ENCODE results near the gene ELFN1.

The ELFN1 gene

DNA sequence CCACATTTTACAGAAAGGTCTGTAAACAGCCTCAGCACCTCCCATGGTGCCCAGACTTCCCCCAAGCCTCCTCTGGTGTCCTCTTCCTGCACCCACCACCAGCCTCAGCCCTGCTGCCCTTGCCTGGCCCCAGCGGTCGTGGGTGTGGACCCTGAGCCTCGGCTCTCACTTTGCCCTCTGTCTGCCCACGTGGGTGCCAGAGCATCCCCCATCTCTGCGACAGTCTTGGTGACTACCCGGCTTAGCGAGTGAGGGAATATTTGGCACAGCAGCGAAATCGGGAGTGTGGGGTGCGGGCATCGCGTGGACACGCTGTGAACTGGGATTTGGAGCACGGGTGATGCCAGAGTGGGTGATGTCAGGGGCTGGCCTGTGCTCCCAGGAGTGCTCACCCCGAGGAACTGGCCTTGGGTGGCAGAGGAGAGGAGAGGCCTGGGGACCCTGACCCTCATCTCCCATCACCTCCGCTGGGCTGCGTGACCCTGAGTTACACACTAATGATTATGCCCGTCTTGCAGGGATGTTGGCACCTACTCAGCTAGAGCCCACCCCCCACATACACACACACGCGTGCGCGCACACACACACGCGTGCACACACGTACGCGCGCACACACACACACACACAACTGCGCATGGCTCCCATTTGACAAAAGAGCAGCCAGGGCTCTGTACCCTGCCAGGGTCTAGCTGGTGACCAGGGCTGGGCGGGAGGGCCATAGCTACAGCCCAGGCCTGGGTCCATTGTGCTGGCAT, 8.7 kb downstream of the ELFN1 start:
- Histone ChIP-seq H3K9ac (ENCODE audit: low read length) (no peak overlapping the region), H3K4me3 (ENCODE audit: insufficient read depth, low read length, poor library complexity, severe bottlenecking) (no peak overlapping the region), H2AFZ (ENCODE audit: low read depth, low read length, severe bottlenecking) (no peak overlapping the region), H3K27me3 (ENCODE audit: low read length) (no peaks in the 10 kb centered on the region), H3K4me2 (ENCODE audit: low read depth, low read length, poor library complexity, severe bottlenecking) (no peak overlapping the region), H3K9me3 (ENCODE audit: insufficient read depth, low read length) (peaks cover 13% of the 10 kb centered on the region; the same call in 1 of the 2 replicates), H3K27ac (ENCODE audit: low read depth, low read length) (no peak overlapping the region), H4K20me1 (ENCODE audit: low read depth, low read length) (no peaks in the 10 kb centered on the region), H3K9me2 (replicated peaks; ENCODE audit: insufficient read depth, low read length) (no peaks in the 10 kb centered on the region), H3F3A (ENCODE audit: insufficient read depth) (no peaks in the 10 kb centered on the region), H3K79me2 (ENCODE audit: insufficient read depth, low read length) (no peaks in the 10 kb centered on the region), H3K36me3 (ENCODE audit: low read length) (peaks cover 4% of the 10 kb centered on the region; the same call in 1 of the 2 replicates)
- TF ChIP-seq EZH2phosphoT487 (conservative IDR thresholded peaks at IDR 0.05; ENCODE audit: low read length), result no peak
- TF ChIP-seq, protein P1, sequence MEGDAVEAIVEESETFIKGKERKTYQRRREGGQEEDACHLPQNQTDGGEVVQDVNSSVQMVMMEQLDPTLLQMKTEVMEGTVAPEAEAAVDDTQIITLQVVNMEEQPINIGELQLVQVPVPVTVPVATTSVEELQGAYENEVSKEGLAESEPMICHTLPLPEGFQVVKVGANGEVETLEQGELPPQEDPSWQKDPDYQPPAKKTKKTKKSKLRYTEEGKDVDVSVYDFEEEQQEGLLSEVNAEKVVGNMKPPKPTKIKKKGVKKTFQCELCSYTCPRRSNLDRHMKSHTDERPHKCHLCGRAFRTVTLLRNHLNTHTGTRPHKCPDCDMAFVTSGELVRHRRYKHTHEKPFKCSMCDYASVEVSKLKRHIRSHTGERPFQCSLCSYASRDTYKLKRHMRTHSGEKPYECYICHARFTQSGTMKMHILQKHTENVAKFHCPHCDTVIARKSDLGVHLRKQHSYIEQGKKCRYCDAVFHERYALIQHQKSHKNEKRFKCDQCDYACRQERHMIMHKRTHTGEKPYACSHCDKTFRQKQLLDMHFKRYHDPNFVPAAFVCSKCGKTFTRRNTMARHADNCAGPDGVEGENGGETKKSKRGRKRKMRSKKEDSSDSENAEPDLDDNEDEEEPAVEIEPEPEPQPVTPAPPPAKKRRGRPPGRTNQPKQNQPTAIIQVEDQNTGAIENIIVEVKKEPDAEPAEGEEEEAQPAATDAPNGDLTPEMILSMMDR (IDR thresholded peaks at IDR 0.05; ENCODE audit: insufficient read depth, low read length, poor library complexity, severe bottlenecking), result no peak

DNA sequence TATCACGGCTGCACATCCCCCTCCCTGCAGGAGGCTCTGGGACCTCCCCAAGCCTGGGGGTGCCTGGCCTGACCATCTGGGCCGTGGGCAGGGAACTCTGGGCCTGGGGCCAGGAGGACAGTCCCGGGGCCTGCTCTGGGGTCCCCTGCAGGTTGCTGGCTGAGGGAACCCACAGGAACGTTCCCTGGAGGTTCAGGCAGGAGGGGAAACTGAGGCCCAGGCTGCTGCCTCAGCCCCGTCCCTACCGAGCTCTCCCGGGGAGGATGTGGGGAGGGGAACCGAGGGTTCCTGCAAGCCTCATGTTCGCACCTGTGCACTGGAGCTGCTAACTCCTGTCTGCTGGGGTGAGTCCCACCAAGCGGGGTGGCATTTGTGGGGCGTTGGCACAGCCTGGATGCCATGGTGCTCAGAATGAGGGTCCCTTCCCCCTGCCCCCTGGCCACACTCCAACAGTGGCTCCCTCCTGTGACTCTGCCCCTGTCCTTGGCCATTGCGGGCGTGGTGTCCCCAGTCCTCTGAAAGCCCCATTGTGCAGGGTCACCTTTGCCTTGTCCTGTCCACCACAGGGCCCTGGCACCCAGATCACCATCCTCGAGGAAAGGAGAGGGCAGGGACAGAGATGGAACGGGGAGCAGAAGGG, 9.4 kb downstream of the ELFN1 start:
- TF ChIP-seq, protein P1 (IDR thresholded peaks at IDR 0.05; ENCODE audit: insufficient read depth, low read length, poor library complexity, severe bottlenecking), result no peak
- no peak for TF ChIP-seq EZH2phosphoT487 (conservative IDR thresholded peaks at IDR 0.05; ENCODE audit: low read length)
- H4K20me1 ChIP-seq (ENCODE audit: low read depth, low read length), result no peaks in the 10 kb centered on the region
- no peak overlapping the region for H3K27ac ChIP-seq (ENCODE audit: low read depth, low read length)
- no peak overlapping the region for H3K4me3 ChIP-seq (ENCODE audit: insufficient read depth, low read length, poor library complexity, severe bottlenecking)
- no peak overlapping the region for H3K4me2 ChIP-seq (ENCODE audit: low read depth, low read length, poor library complexity, severe bottlenecking)
- peaks cover 19% of the 10 kb centered on the region; the same call in 1 of the 2 replicates for H3K9me3 ChIP-seq (ENCODE audit: insufficient read depth, low read length)
- H3F3A ChIP-seq (ENCODE audit: insufficient read depth), result no peaks in the 10 kb centered on the region
- no peaks in the 10 kb centered on the region for H3K9me2 ChIP-seq (replicated peaks; ENCODE audit: insufficient read depth, low read length)
- no peak overlapping the region for H3K9ac ChIP-seq (ENCODE audit: low read length)
- peaks cover 4% of the 10 kb centered on the region; the same call in 1 of the 2 replicates for H3K36me3 ChIP-seq (ENCODE audit: low read length)
- H3K79me2 ChIP-seq (ENCODE audit: insufficient read depth, low read length), result no peaks in the 10 kb centered on the region
- no peak overlapping the region for H2AFZ ChIP-seq (ENCODE audit: low read depth, low read length, severe bottlenecking)
- H3K27me3 ChIP-seq (ENCODE audit: low read length), result no peaks in the 10 kb centered on the region

DNA sequence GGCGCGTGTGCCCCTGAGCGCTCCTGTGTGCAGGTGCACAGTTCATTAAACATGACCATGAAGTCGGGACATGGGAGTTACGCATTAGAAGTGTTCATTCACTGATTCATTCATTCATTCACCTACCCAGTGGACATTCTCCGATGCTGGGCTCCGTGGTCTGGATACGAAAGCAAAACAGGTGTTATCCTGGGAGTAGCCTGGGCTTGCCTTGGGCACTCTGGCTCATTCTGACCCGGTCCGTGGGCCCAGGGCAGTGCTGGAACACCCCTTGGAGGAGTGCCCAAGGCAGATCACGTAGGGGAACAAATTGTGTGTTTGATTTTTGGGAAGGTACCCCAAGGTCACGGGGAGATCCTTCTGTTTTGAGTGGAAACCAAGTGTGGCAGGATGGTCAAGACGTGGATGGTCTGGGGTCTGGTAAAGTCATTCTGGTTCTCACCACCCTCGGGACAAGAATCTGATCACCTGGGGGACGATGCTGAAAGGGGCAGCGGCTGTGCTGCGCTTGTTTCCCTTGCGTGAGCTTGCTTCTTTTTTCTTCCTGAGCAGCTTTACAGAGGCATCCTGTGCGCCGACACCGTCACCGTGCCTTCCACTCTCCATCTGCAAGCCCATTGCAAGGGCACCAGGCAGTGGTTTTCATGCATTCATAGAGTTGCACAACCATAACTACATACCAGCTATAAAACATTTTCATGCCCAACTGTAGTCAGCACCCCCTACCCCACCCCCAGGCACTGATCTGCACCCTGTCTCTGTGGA, 10.1 kb downstream of the ELFN1 start:
- H2AFZ ChIP-seq (ENCODE audit: low read depth, low read length, severe bottlenecking), result no peak overlapping the region
- no peak overlapping the region for H3K4me3 ChIP-seq (ENCODE audit: insufficient read depth, low read length, poor library complexity, severe bottlenecking)
- no peak overlapping the region for H3K9ac ChIP-seq (ENCODE audit: low read length)
- peaks cover 3% of the 10 kb centered on the region; the same call in 1 of the 2 replicates for H3K27me3 ChIP-seq (ENCODE audit: low read length)
- peaks cover 4% of the 10 kb centered on the region; the same call in 1 of the 2 replicates for H3K36me3 ChIP-seq (ENCODE audit: low read length)
- no peak for TF ChIP-seq EZH2phosphoT487 (conservative IDR thresholded peaks at IDR 0.05; ENCODE audit: low read length)
- TF ChIP-seq, protein P1 (IDR thresholded peaks at IDR 0.05; ENCODE audit: insufficient read depth, low read length, poor library complexity, severe bottlenecking), result no peak
- H3K4me2 ChIP-seq (ENCODE audit: low read depth, low read length, poor library complexity, severe bottlenecking), result no peak overlapping the region
- H3K9me3 ChIP-seq (ENCODE audit: insufficient read depth, low read length), result peaks cover 24% of the 10 kb centered on the region; the same call in 1 of the 2 replicates
- no peaks in the 10 kb centered on the region for H4K20me1 ChIP-seq (ENCODE audit: low read depth, low read length)
- H3K79me2 ChIP-seq (ENCODE audit: insufficient read depth, low read length), result no peaks in the 10 kb centered on the region
- H3K27ac ChIP-seq (ENCODE audit: low read depth, low read length), result no peak overlapping the region
- no peaks in the 10 kb centered on the region for H3K9me2 ChIP-seq (replicated peaks; ENCODE audit: insufficient read depth, low read length)
- no peaks in the 10 kb centered on the region for H3F3A ChIP-seq (ENCODE audit: insufficient read depth)
